ENCODE results near the gene RERG.
"Not testable (repeated sequence)": the region's sequence is repeated elsewhere in the genome, so short reads cannot be mapped to it uniquely, and the experiment has no call there.

Gene RERG

DNA sequence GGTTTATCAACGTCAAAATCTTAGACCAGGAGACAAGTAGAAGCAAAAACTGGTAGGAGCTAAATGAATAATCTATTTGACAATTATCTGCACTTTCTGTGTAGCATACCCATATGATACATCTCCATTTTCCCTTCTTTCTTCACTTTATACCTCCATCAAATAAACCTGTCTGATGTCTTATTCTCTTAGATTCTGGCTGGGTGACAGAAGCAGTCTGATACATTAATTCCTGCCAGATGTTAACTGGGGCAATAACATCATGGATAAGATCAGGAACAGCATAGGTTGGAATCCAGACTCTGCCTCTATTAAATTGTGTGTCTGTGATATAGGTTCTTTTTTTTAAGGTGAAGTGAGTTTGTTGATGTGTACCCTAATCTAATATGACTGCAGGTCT lies 11.7 kb upstream of the RERG start:
- TF ChIP-seq ZFX (IDR thresholded peaks at IDR 0.05): no peak
- TF ChIP-seq, protein P1, sequence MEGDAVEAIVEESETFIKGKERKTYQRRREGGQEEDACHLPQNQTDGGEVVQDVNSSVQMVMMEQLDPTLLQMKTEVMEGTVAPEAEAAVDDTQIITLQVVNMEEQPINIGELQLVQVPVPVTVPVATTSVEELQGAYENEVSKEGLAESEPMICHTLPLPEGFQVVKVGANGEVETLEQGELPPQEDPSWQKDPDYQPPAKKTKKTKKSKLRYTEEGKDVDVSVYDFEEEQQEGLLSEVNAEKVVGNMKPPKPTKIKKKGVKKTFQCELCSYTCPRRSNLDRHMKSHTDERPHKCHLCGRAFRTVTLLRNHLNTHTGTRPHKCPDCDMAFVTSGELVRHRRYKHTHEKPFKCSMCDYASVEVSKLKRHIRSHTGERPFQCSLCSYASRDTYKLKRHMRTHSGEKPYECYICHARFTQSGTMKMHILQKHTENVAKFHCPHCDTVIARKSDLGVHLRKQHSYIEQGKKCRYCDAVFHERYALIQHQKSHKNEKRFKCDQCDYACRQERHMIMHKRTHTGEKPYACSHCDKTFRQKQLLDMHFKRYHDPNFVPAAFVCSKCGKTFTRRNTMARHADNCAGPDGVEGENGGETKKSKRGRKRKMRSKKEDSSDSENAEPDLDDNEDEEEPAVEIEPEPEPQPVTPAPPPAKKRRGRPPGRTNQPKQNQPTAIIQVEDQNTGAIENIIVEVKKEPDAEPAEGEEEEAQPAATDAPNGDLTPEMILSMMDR (conservative IDR thresholded peaks at IDR 0.05): no peak
- no peak overlapping the region for H3K27ac ChIP-seq

DNA sequence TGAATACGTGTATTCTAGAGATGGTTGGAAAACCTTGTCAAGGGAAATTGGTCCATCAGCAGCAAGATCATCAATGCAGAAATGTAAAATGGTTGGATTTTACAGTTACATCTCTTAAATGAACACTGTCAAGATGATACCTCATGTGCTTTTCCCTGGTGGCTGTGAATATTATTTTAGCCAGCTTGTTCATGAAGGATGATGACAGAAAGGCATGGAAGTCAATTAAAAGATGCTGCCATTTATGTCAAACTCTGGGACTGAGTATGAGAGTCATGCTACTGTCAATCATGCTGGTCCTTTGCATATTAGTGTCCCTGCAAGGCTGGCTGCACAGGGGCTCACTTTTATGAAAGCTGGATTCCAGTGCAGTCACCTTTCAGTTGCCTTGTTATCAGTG lies 10.3 kb upstream of the RERG start:
- TF ChIP-seq, protein P1 (conservative IDR thresholded peaks at IDR 0.05): no peak
- no peak for TF ChIP-seq ZFX (IDR thresholded peaks at IDR 0.05)
- no peak overlapping the region for H3K27ac ChIP-seq

DNA sequence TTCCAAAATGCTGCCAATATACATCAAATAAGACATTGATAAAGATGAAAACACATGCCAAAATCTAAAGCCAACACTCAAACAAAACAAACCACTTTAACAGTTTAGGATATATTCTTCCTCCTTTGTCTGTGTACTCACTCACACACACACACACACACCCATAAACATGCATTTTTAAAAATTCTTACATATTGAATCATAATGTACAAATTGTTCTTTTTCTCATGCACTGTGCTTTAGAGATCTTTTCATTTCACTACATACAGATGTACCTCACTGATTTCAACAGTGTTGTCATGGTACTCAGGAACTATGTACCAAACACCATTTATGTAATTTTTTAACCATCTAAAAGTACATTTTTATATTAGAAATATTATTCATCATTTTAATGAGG lies 9.5 kb upstream of the RERG start:
- H3K27ac ChIP-seq: no peak overlapping the region
- TF ChIP-seq ZFX (IDR thresholded peaks at IDR 0.05): no peak
- TF ChIP-seq, protein P1 (conservative IDR thresholded peaks at IDR 0.05): no peak

DNA sequence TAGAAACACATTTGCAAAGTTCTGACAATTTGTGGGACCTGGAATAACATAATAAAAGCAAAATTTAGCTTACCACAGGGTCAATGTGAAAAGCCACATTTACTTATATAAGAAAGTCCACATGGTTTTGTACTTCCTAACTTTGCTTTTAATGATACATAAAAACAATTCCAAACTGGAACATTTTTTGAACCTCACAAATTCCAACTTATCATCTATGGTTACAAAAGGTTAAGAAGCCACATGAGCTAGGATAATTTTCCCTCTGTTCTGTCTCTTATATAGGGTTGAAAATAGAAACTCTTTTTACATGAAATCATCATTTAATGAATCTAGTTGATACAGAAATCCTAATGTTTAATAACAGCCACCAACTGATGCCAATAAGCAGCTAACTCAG lies 8.9 kb upstream of the RERG start:
- TF ChIP-seq, protein P1 (conservative IDR thresholded peaks at IDR 0.05): no peak
- no peak for TF ChIP-seq ZFX (IDR thresholded peaks at IDR 0.05)
- no peak overlapping the region for H3K27ac ChIP-seq

GRCh38 chr12:15227004-15227679 lies 5.9 kb upstream of the RERG start:
- TF ChIP-seq ZFX (IDR thresholded peaks at IDR 0.05): no peak
- TF ChIP-seq, protein P1 (conservative IDR thresholded peaks at IDR 0.05): peak; percentile 86
- no peak overlapping the region for H3K27ac ChIP-seq

- not testable (repeated sequence) for H3K27ac ChIP-seq
Measured at GRCh38 chr12:15225863-15226218, 4.6 kb upstream of the RERG start.

GRCh38 chr12:15225136-15225862 lies 4.1 kb upstream of the RERG start:
- H3K27ac ChIP-seq: no peak overlapping the region
- TF ChIP-seq, protein P1 (conservative IDR thresholded peaks at IDR 0.05): no peak
- TF ChIP-seq ZFX (IDR thresholded peaks at IDR 0.05): no peak

GRCh38 chr12:15222219-15222618 lies 1.0 kb upstream of the RERG start:
- no peak for TF ChIP-seq ZFX (IDR thresholded peaks at IDR 0.05)
- TF ChIP-seq, protein P1 (conservative IDR thresholded peaks at IDR 0.05): no peak
- H3K27ac ChIP-seq: no peak overlapping the region
